GM18909 (cell line): Measurements from ENCODE around the gene PRKAR1B.
"Not testable (repeated sequence)": the region's sequence is repeated elsewhere in the genome, so short reads cannot be mapped to it uniquely, and the experiment has no call there.

Experiments
- ATAC-seq: cut with Tn5 transposase; IDR thresholded peaks from one replicate; pipeline ENCODE4 v1.9.1; 2021; ENCODE audit warnings: mild to moderate bottlenecking; ENCODE audit not compliant: unreplicated experiment, poor library complexity

Gene PRKAR1B

GRCh38 chr7:759569-759968 is 32.5 kb upstream of the PRKAR1B start:
- no peak for ATAC-seq

GRCh38 chr7:757741-758163 is 30.7 kb upstream of the PRKAR1B start:
- ATAC-seq = no peak

DNA sequence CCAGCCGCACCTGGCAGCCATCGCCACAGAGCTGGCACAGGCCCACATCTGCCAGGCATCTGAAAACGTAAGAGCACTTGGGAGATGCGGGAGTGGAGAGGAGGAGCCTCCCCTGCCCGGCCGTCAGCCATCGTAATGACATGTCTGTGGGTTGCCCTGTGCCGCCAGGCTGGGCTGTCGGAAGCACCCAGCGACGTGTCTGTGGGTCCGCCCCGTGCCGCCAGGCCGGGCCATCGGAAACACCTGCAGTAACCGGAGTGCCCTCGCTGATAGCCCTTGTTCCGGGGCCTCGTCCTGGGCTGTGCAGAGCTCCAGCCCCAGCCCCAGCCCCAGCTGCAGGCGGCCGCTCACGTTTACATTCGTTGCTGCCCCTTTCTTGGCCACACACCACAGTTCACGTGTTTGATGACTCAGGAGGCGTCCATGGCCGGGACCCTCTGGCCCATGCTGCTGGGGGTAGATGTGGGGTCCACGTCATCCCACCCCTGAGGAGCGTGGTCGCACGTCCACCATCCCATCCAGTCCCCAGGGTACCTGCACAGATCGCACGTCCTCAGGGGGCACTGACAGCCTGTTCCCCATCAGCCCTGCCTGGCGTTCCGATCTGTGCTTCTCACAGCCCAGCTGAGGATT is 30.0 kb upstream of the PRKAR1B start:
- ATAC-seq = no peak

DNA sequence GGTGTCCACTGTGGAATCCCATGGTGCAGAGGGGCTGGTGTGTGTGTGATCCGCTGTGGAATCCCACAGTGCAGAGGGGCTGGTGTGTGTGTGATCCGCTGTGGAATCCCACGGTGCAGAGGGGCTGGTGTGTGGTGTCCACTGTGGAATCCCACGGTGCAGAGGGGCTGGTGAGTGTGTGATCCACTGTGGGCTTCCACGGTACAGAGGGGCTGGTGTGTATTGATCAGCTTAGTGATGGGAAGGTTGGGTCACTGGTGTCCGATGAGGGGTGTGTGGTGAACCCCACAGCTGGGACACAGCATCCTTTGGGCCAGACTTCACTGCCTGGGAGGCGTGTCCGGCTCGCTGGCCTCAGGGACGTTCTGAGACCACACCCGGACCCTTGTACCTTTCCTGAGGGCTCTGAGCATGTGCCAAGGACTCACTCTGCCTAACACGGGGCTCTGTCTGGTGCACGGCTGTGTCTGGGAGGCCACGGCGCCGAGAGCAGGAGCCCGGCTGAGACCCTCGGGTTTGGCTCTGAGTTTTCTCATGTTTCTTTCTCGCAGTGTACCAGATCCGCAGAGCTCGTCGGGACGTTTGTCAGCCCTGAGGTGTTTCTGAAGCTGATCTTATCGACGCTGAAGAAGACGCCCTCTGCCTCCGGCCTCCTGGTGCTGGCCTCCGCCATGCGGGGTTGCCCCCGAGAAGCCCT is 29.3 kb upstream of the PRKAR1B start:
- ATAC-seq = no peak

- ATAC-seq = no peak
Measured at GRCh38 chr7:755413-755805, 28.3 kb upstream of the PRKAR1B start.

DNA sequence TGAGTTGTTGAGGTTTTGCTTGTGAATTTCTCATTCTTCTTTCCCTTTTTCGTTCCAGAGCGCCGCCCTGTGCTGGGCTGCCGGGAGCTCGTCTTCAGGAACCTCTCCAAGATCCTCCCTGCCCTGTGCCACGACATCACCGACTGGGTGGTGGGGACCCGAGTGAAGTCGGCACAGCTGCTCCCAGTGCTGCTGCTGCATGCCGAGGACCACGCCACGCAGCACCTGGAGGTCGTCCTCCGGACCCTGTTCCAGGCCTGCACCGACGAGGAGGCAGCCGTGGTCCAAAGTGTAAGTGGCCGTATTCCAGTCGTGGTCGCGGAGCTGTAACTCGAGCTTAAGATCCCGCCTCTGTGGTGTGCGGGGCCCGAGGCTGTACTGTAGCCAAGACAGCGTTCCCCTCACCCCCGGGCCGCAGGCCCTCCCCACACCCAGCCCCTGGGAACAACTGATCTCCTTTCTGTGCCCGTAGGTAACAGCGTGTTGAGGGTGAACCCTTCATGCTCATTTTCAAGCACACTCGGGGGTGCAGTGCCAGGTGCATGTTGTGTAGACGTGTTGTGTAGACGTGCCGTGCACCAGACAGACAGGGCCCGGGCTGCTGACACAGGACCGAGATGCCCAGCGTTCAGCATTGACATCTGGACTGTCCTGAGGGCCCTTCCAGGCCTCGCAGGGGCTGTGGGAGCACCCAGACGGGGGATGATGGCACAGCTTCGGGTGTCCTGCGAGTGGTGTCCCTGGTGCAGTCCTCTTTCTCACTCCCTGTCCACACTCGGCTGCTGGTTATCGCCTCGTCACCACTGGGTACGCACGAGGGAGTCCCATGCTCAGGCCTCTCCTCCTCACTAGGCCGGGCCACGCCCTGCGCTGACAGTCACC is 27.7 kb upstream of the PRKAR1B start:
- ATAC-seq = no peak

DNA sequence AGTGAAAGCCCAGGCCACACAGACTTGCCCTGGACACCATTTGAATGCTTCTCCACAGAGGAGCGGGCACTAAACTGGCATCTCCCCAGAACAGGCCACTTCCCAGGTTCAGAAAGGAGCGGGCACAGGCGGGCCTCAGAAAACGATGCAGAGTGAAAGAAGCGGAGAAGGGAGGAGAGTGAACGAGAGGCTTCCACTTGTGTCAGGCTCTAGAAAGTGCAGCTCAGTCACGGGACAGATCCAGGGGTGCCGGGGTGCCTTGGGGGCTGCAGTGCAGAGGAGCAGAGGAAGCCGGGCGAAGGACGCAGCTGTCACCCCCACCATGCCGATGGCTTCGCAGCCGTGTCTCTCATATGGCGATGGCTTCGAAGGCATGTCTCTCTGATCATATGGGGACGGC is 26.1 kb upstream of the PRKAR1B start:
- no peak for ATAC-seq

DNA sequence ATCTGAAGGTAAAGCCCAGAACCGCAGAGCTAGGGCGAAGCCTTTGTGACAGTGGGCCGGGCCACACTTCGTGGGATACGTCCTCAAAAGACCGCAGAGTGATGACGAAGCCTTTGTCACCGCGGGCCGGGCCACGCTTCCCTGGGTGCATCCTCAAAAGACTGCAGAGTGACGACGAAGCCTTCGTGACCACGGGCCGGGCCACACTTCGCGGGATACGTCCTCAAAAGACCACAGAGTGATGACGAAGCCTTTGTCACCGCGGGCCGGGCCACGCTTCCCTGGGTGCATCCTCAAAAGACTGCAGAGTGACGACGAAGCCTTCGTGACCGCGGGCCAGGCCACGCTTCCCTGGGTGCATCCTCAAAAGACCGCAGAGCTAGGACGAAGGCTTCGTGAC is 25.2 kb upstream of the PRKAR1B start:
- ATAC-seq = not testable (repeated sequence)

GRCh38 chr7:751826-752225 is 24.7 kb upstream of the PRKAR1B start:
- no peak for ATAC-seq

- no peak for ATAC-seq
Measured at GRCh38 chr7:750111-750905, 23.2 kb upstream of the PRKAR1B start.

DNA sequence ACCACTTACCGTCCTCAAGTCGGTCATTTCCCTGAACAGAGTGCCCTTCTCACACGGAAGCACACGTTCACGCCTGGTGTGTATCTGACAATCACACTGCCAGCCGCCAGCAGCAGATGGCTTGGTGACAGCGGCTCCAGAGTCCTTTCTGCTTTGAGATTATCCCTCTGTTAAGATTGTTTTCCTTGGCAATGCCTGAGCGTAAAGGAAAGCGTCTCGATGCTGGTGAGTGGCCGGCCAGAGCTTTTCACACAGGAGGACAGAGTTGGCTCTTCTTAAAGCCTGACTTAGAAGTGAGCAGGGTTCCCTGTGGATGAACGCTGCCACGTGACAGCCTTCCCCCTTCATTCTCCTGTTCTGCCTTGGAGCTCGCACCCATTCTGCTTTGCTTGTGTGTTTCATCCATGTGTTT is 22.1 kb upstream of the PRKAR1B start:
- ATAC-seq = no peak

GRCh38 chr7:748446-748845 is 21.4 kb upstream of the PRKAR1B start:
- ATAC-seq = no peak

DNA sequence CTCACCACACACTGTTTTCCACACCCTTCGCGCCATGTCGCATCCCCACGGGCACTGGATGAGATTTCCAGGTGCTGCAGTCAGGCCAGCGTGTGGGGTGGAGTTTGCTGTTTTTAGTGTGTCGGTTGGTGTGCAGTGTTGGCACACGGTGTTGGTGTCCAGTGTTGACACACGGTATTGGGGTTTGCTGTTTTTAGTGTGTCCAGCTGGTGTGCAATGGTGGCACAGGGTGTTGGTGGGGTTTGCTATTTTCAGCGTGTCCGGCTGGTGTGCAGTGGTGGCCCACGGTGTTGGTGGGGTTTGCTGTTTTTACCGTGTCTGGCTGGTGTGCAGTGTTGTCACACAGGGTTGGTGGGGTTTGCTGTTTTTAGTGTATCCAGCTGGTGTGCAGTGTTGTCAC is 20.1 kb upstream of the PRKAR1B start:
- ATAC-seq = no peak

- no peak for ATAC-seq
Measured at GRCh38 chr7:746155-747061, 19.3 kb upstream of the PRKAR1B start.

GRCh38 chr7:745431-746154 is 18.5 kb upstream of the PRKAR1B start:
- no peak for ATAC-seq

DNA sequence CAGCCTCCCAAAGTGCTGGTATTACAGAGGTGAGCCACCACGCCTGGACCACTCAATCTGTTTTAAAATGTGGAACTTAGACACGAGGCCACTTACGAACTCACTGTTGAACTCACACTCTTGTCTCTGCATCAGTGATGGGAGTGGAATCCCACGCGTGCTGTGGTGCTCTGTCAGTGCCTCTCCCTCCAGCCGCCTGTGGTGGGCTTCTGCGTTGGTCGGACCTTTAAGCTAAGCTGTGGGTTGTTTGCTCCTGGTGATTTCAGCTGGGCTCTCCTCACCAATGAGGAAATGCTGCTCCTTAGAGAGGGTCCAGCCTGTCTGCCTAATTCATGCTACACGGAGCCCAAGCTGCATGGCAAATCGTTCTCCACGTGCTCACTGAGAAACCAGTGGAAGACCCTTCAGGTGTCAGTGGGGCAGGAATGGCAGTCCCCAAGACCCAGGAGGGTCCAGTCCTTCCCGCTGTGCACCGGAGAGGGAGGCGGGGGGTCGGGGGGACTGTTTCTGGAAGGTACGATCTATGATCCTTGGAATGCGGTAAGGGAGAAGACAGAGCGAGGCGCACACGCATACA is 17.9 kb upstream of the PRKAR1B start:
- ATAC-seq = no peak

- ATAC-seq = not testable (repeated sequence)
Measured at GRCh38 chr7:744128-744520, 17.0 kb upstream of the PRKAR1B start.

DNA sequence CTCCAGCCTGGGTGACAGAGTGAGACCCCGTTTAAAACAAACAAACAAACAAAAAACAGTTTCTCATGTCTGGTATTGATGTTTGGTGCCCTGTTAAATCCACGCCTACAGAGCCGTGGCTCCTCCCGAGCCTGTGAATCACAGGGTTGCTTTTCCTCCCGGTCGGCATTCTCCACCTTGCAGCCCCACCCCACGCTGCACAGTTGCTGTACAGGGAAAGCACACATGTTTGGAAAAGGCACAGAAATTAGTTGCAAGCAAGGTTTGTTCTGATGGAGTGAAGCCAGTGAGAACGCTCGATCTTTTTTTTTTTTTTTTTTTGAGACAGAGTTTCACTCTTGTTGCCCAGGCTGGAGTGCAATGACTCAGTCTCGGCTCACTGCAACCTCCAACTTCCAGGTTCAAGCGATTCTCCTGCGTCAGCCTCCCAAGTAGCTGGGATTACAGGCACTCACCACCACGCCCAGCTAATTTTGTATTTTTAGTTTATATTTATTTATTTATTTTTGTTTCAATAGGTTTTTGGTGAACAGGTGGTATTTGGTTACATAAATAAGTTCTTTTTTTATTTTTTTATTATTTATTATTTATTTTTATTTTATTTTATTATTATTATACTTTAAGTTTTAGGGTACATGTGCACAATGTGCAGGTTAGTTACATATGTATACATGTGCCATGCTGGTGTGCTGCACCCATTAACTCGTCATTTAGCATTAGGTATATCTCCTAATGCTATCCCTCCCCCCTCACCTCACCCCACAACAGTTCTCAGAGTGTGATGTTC is 16.5 kb upstream of the PRKAR1B start:
- ATAC-seq = not testable (repeated sequence)
